Adrenal gland (tissue), 12 donors: ENCODE measurements around the gene KRT80. TPM values are rescaled to one million over a fixed set of nuclear protein-coding genes. Genes with fewer than 3 reads are reported as not detected.
A peak's percentile ranks its signal among the peaks of the same experiment; 100 is the strongest.

Source experiments
- DNase-seq, 7 donors: peaks; one replicate each; pipeline ENCODE4 v3.0.0-alpha.2; 2019 to 2020
- H3K27ac ChIP-seq, 5 donors: fragments of 200-600 bp; sonication (generic) in 4 of 5; 1 replicate in 3 of 5; 2 replicates in 2 of 5; pipeline versions ENCODE4 v1.5.1 to v1.8.0; 2016 to 2020; ENCODE audit warnings: mild to moderate bottlenecking in 1 of 5
- H3K27me3 ChIP-seq: fragments of 200-600 bp; 2 replicates; pipeline ENCODE4 v1.8.0; 2021
- H3K36me3 ChIP-seq, 2 donors: fragments of 200-600 bp; replicated peaks in 1 of 2; 1 replicate in 1 of 2; 2 replicates in 1 of 2; pipeline versions ENCODE4 v1.5.1 to v1.8.0; 2018 to 2022
- H3K4me1 ChIP-seq, 2 donors: fragments of 200-600 bp; replicated peaks in 1 of 2; 1 replicate in 1 of 2; 2 replicates in 1 of 2; pipeline versions ENCODE4 v1.5.1 to v1.8.0; 2018 to 2021
- H3K4me3 ChIP-seq, 4 donors: fragments of 200-600 bp; sonication (generic) in 3 of 4; one replicate each; pipeline ENCODE4 v1.5.1; 2016 to 2018
- H3K9me3 ChIP-seq, 3 donors: fragments of 200-600 bp; sonication (generic) in 1 of 3; replicated peaks in 1 of 3; 1 replicate in 2 of 3; 2 replicates in 1 of 3; pipeline versions ENCODE4 v1.5.1 to v1.8.0; 2016 to 2021
- CTCF ChIP-seq, 6 experiments: fragments of 450-650 bp in 4 of 6; fragments of 200-600 bp in 2 of 6; sonication (generic) in 1 of 6; IDR thresholded peaks; 1 replicate in 5 of 6; 2 replicates in 1 of 6; pipeline versions ENCODE4 v1.5.1 to v1.8.0; 2016 to 2021; ENCODE audit warnings: antibody characterized with exemption in 6 of 6, mild to moderate bottlenecking in 2 of 6, moderate library complexity in 1 of 6
- POLR2A ChIP-seq, 2 donors: fragments of 450-650 bp; IDR thresholded peaks; one replicate each; pipeline ENCODE4 v1.6.1; 2017; ENCODE audit warnings: antibody characterized with exemption in 2 of 2, mild to moderate bottlenecking in 2 of 2, moderate library complexity in 1 of 2
- WGBS, 4 donors: extraction: QIAGEN DNeasy Blood & Tissue Kit in 2 of 4; methylation state at CpG; one replicate each; pipeline versions ENCODE4 v1.1.5 to v1.1.7; 2013 to 2017; 5-methylcytosine and 5-hydroxymethylcytosine counted together
- intact Hi-C, 2 donors: fragments of 100-400 bp; cut with DNase I; formaldehyde crosslinking; loops; one replicate each; pipeline versions ENCODE4 v1.14.1 to v1.15.0; 2022 to 2023
- polyA plus RNA-seq, 3 donors: library from polyadenylated mRNA; stranded (reverse); fragments of 200-250 nt in 2 of 3; fragments of 350-450 nt in 1 of 3; fragmentation: Illumina TruSeq in 1 of 3; extraction: RNeasy Lipid Tissue Mini Kit (QIAGEN cat#74804) in 1 of 3; gene quantifications; one replicate each; pipeline ENCODE4 v1.2.3, GENCODE V29; 2013 to 2014
- total RNA-seq, 9 donors: library from RNA; depleted of rRNA in 4 of 9; stranded (reverse); fragments of >200 nt in 4 of 9; fragments of 120-200 nt in 1 of 9; fragmentation: NEBNext Ultra II Directional in 1 of 9; extraction: Animal tissue kit (Norgen Biotek cat#: 25700) in 1 of 9; gene quantifications; one replicate each; pipeline versions ENCODE4 v1.1.0 to v1.2.4, GENCODE V29; 2013 to 2023
- donor health status: healthy with polysubstance abuse.
- donor health status: Bipolar disorder and iron deficiency.
- donor health status: DM: yes; HTN: yes; CAD: no.
- donor health status: DM: no; HTN: no; CAD: no.
- donor health status: DM: no; HTN: no; CAD: no.
- donor health status: DM: yes; HTN: yes; CAD: no.

Gene KRT80
- total and polyA plus RNA-seq, 12 donors, result 0.95 to 14.6 (median 3.8) TPM

GRCh38 chr12:52151837-52152783 is 39.7 kb downstream of the KRT80 start:
- no peak overlapping the region for H3K27ac ChIP-seq
- peak in 6 of 7 donors; percentile 64 to 73 (median 70) for DNase-seq
- no peaks in the 10 kb centered on the region for H3K27me3 ChIP-seq
- H3K36me3 ChIP-seq, result no peaks in the 10 kb centered on the region
- no peaks in the 10 kb centered on the region for H3K9me3 ChIP-seq
- intact Hi-C loops, result loop anchor here in 1 of 2 donors (5.0 to 10.0 kb wide), 2 partner anchors 353 to 720 kb away; no protein-coding TSS in a partner anchor
- TF ChIP-seq CTCF (IDR thresholded peaks at IDR 0.05), result peak; percentile 50 to 83 (median 78)
- TF ChIP-seq POLR2A (IDR thresholded peaks at IDR 0.05), result no peak
- H3K4me3 ChIP-seq, result peak overlapping the region in 1 of 4 donors; percentile 36
- WGBS, 4 donors, result 15 to 72% (median 37%) methylated on average over 2 to 63 of the region's 63 CpGs
- H3K4me1 ChIP-seq, result peaks cover 1 to 11% of the 10 kb centered on the region in 2 donors

- Histone ChIP-seq H3K36me3 (no peaks in the 10 kb centered on the region), H3K9me3 (no peaks in the 10 kb centered on the region), H3K27me3 (no peaks in the 10 kb centered on the region), H3K4me1 (peaks cover 3 to 11% of the 10 kb centered on the region in 2 donors), H3K27ac (no peak overlapping the region), H3K4me3 (no peak overlapping the region)
- WGBS, 4 donors, result 89 to 96% (median 93%) methylated on average over 7 to 10 of the region's 10 CpGs
- DNase-seq, result no peak
- TF ChIP-seq POLR2A (IDR thresholded peaks at IDR 0.05), result no peak
- TF ChIP-seq CTCF (IDR thresholded peaks at IDR 0.05), result no peak
- intact Hi-C loops, result loop anchor here in 1 of 2 donors (5.0 to 10.0 kb wide), 2 partner anchors 354 to 721 kb away; no protein-coding TSS in a partner anchor
Measured at GRCh38 chr12:52151153-52151836, 40.5 kb downstream of the KRT80 start.

- Histone ChIP-seq H3K9me3 (no peaks in the 10 kb centered on the region), H3K4me3 (no peak overlapping the region), H3K27ac (peak overlapping the region in 1 of 5 donors; percentile 16), H3K36me3 (no peaks in the 10 kb centered on the region), H3K27me3 (no peaks in the 10 kb centered on the region), H3K4me1 (peaks cover 3 to 11% of the 10 kb centered on the region in 2 donors)
- WGBS, 4 donors, result 80 to 92% (median 88%) methylated on average over 1 to 5 of the region's 5 CpGs
- intact Hi-C loops, result loop anchor here (5.0 to 10.0 kb wide), 4 partner anchors 355 to 835 kb away; no protein-coding TSS in a partner anchor
- TF ChIP-seq POLR2A (IDR thresholded peaks at IDR 0.05) (no peak), CTCF (IDR thresholded peaks at IDR 0.05) (no peak)
- DNase-seq, result no peak
Measured at GRCh38 chr12:52149651-52150241, 42.1 kb downstream of the KRT80 start.
